Astrocyte (in vitro differentiated cells and primary cell): ENCODE data around the gene AP3M1. TPM values are rescaled to one million over a fixed set of nuclear protein-coding genes. Genes with fewer than 3 reads are reported as not detected.
A peak's percentile ranks its signal among the peaks of the same experiment; 100 is the strongest.

Experiments
- DNase-seq: peaks from one replicate; pipeline ENCODE4 v3.0.0-alpha.2; 2010; ENCODE audit warnings: low read depth
- FAIRE-seq: peaks from 2 replicates; lab custom pipeline; 2011; peaks lifted over from hg19 to GRCh38; lab: Jason Lieb, UNC
- H2AFZ ChIP-seq: 2 replicates; pipeline ENCODE4 v1.6.0; 2012; ENCODE audit warnings: low read depth, low read length, inconsistent platforms
- H3K27ac ChIP-seq: 2 replicates; pipeline ENCODE4 v1.5.1; 2011; ENCODE audit warnings: low read depth, low read length, inconsistent platforms
- H3K27me3 ChIP-seq: 2 replicates; pipeline ENCODE4 v1.6.0; 2011; ENCODE audit warnings: low read length, inconsistent platforms; ENCODE audit not compliant: insufficient read depth
- H3K36me3 ChIP-seq: 2 replicates; pipeline ENCODE4 v1.5.1; 2011; ENCODE audit warnings: low read length, inconsistent platforms; ENCODE audit not compliant: insufficient read depth
- H3K4me1 ChIP-seq: 2 replicates; pipeline ENCODE4 v1.5.1; 2011; ENCODE audit warnings: low read length, inconsistent platforms; ENCODE audit not compliant: insufficient read depth
- H3K4me2 ChIP-seq: 2 replicates; pipeline ENCODE4 v1.6.0; 2012; ENCODE audit warnings: low read length, inconsistent platforms
- H3K4me3 ChIP-seq: 2 replicates; pipeline ENCODE4 v1.5.1; 2011; ENCODE audit warnings: low read depth, mild to moderate bottlenecking, low read length, inconsistent platforms; ENCODE audit not compliant: insufficient read depth
- H3K79me2 ChIP-seq: 2 replicates; pipeline ENCODE4 v1.6.0; 2012; ENCODE audit warnings: mild to moderate bottlenecking, low read length, inconsistent platforms; ENCODE audit not compliant: insufficient read depth
- H3K9ac ChIP-seq: 2 replicates; pipeline ENCODE4 v1.6.0; 2012; ENCODE audit warnings: mild to moderate bottlenecking, low read length, inconsistent platforms
- H3K9me3 ChIP-seq: 2 replicates; pipeline ENCODE4 v1.5.1; 2012; ENCODE audit warnings: low read depth, mild to moderate bottlenecking, low read length, inconsistent platforms; ENCODE audit not compliant: insufficient read depth
- H4K20me1 ChIP-seq: 2 replicates; pipeline ENCODE4 v1.6.0; 2012; ENCODE audit warnings: low read length, inconsistent platforms; ENCODE audit not compliant: insufficient read depth
- H3K27ac Mint-ChIP-seq: one replicate; pipeline ENCODE4 v1.8.0; 2021; ENCODE audit warnings: mild to moderate bottlenecking, mixed read lengths; ENCODE audit not compliant: unreplicated experiment
- H3K27me3 Mint-ChIP-seq: one replicate; pipeline ENCODE4 v1.8.0; 2021; ENCODE audit warnings: low read depth, mixed read lengths; ENCODE audit not compliant: unreplicated experiment
- H3K36me3 Mint-ChIP-seq: one replicate; pipeline ENCODE4 v1.8.0; 2021; ENCODE audit warnings: low read depth, mixed read lengths; ENCODE audit not compliant: unreplicated experiment
- H3K4me1 Mint-ChIP-seq: one replicate; pipeline ENCODE4 v1.8.0; 2021; ENCODE audit warnings: low read depth, mixed read lengths; ENCODE audit not compliant: unreplicated experiment
- H3K4me3 Mint-ChIP-seq: one replicate; pipeline ENCODE4 v1.8.0; 2021; ENCODE audit warnings: mild to moderate bottlenecking, moderate library complexity, mixed read lengths; ENCODE audit not compliant: unreplicated experiment
- H3K9me3 Mint-ChIP-seq: one replicate; pipeline ENCODE4 v1.8.0; 2021; ENCODE audit warnings: mild to moderate bottlenecking, mixed read lengths; ENCODE audit not compliant: unreplicated experiment
- CTCF ChIP-seq: IDR thresholded peaks from 2 replicates; pipeline ENCODE4 v1.5.1; 2011; ENCODE audit warnings: low read depth, mild to moderate bottlenecking, inconsistent platforms, low read length, moderate library complexity; ENCODE audit not compliant: insufficient read depth
- EZH2 ChIP-seq: IDR thresholded peaks from 2 replicates; pipeline ENCODE4 v1.6.1; 2012; ENCODE audit warnings: mild to moderate bottlenecking, low read length, inconsistent platforms; ENCODE audit not compliant: insufficient read depth
- total RNA-seq: library from RNA; stranded (reverse); gene quantifications from 2 replicates; pipeline ENCODE4 v1.2.1, GENCODE V29; 2021

The AP3M1 gene
- total RNA-seq, 1 donor from 2014 or later = 50.0 TPM

- H3K9me3 ChIP-seq = no peaks in the 10 kb centered on the region
- no peak for TF ChIP-seq EZH2
- TF ChIP-seq CTCF = peak; percentile 27
- Mint-ChIP-seq H3K4me1 (peaks cover 20% of the 10 kb centered on the region), H3K36me3 (peaks cover 36% of the 10 kb centered on the region), H3K27me3 (peaks cover 2% of the 10 kb centered on the region), H3K9me3 (no peaks in the 10 kb centered on the region), H3K4me3 (no peak overlapping the region), H3K27ac (peak overlapping the region; percentile 63)
- FAIRE-seq (no peak), DNase-seq (no peak)
- H3K27ac ChIP-seq = no peak overlapping the region
- no peaks in the 10 kb centered on the region for H3K4me1 ChIP-seq
- no peaks in the 10 kb centered on the region for H3K27me3 ChIP-seq
- no peak overlapping the region for H2AFZ ChIP-seq
- H3K4me2 ChIP-seq = no peak overlapping the region
- peaks cover 59% of the 10 kb centered on the region for H3K79me2 ChIP-seq
- H4K20me1 ChIP-seq = peaks cover 80% of the 10 kb centered on the region
- H3K9ac ChIP-seq = no peak overlapping the region
- peaks cover 75% of the 10 kb centered on the region for H3K36me3 ChIP-seq
- H3K4me3 ChIP-seq = no peak overlapping the region
These were observed 46.9 kb downstream of the AP3M1 start for GRCh38 chr10:74103560-74104258.

- Histone ChIP-seq H3K27ac (no peak overlapping the region), H3K9me3 (no peaks in the 10 kb centered on the region), H3K9ac (no peak overlapping the region), H4K20me1 (peaks cover 78% of the 10 kb centered on the region), H3K4me3 (no peak overlapping the region), H3K4me1 (no peaks in the 10 kb centered on the region), H3K4me2 (no peak overlapping the region), H2AFZ (no peak overlapping the region), H3K36me3 (peaks cover 82% of the 10 kb centered on the region), H3K27me3 (no peaks in the 10 kb centered on the region), H3K79me2 (peaks cover 61% of the 10 kb centered on the region)
- H3K4me1 Mint-ChIP-seq = peaks cover 11% of the 10 kb centered on the region
- H3K36me3 Mint-ChIP-seq = peaks cover 19% of the 10 kb centered on the region
- H3K27me3 Mint-ChIP-seq = no peaks in the 10 kb centered on the region
- DNase-seq (no peak), FAIRE-seq (no peak)
- TF ChIP-seq EZH2 = no peak
- TF ChIP-seq CTCF = no peak
- peak overlapping the region; percentile 24 for H3K27ac Mint-ChIP-seq
- H3K9me3 Mint-ChIP-seq = no peaks in the 10 kb centered on the region
- no peak overlapping the region for H3K4me3 Mint-ChIP-seq
These were observed 50.8 kb downstream of the AP3M1 start for GRCh38 chr10:74099836-74100235.

- TF ChIP-seq EZH2 (no peak), CTCF (no peak)
- no peak for DNase-seq
- no peak overlapping the region for H3K9ac ChIP-seq
- H3K36me3 ChIP-seq = peaks cover 81% of the 10 kb centered on the region
- no peaks in the 10 kb centered on the region for H3K9me3 ChIP-seq
- no peak overlapping the region for H3K4me2 ChIP-seq
- FAIRE-seq = no peak
- H3K27ac ChIP-seq = no peak overlapping the region
- no peaks in the 10 kb centered on the region for H3K27me3 Mint-ChIP-seq
- no peak overlapping the region for H3K4me3 ChIP-seq
- H4K20me1 ChIP-seq = peaks cover 77% of the 10 kb centered on the region
- no peaks in the 10 kb centered on the region for H3K9me3 Mint-ChIP-seq
- peaks cover 17% of the 10 kb centered on the region for H3K36me3 Mint-ChIP-seq
- H3K79me2 ChIP-seq = peaks cover 61% of the 10 kb centered on the region
- no peaks in the 10 kb centered on the region for H3K4me1 ChIP-seq
- no peak overlapping the region for H2AFZ ChIP-seq
- H3K4me3 Mint-ChIP-seq = no peak overlapping the region
- H3K4me1 Mint-ChIP-seq = peaks cover 11% of the 10 kb centered on the region
- no peaks in the 10 kb centered on the region for H3K27me3 ChIP-seq
- H3K27ac Mint-ChIP-seq = peak overlapping the region; percentile 16
These were observed 51.2 kb downstream of the AP3M1 start for GRCh38 chr10:74099420-74099819.
